ENCODE results near the gene DOCK1. TPM values are rescaled to one million over a fixed set of nuclear protein-coding genes. Genes with fewer than 3 reads are reported as not detected.

Gene DOCK1
- total RNA-seq, 1 donor from 2014 or later = 74.8 TPM

DNA sequence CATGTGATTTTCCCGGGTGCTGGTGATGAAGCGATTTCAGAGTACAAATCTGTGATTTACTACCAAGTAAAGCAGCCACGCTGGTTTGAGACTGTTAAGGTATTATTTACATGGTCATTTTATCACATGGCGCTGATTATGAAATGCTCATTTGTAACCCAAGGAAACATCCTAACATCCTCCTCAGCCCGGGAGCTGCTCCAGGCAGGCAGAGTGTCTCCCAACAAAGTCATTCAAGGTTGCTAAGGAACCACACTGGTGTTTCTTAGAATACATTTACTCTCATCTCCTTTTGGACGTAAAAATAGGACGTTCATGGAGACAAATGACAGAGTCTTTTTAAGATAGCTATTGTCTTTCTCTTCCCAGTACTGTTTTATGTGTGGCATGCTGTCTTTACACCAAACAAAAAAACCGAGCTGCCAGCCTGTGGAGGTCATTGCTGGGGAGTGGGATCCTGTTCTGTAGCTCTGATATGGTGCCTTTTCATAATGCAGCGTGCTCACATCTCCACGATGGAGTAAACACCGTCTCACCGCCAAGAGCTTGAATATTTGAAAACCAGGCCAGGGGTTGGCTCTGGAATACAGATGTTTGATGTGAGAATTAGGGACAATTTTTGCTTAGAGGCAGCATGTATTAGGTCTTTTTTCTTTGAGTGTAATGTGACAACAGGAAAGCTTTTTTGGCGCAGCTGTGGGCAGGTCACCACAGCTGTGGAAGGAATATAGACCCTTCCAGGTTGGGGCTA is 119.6 kb downstream of the DOCK1 start:
- H3K4me1 Mint-ChIP-seq = no peaks in the 10 kb centered on the region
- H3K36me3 Mint-ChIP-seq = peaks cover 38% of the 10 kb centered on the region
- no peaks in the 10 kb centered on the region for H3K27me3 Mint-ChIP-seq (ENCODE audit: low read depth)
- TF ChIP-seq CTCF (IDR thresholded peaks at IDR 0.05; ENCODE audit: unreplicated experiment) = no peak
- H3K27ac Mint-ChIP-seq = no peak overlapping the region
- no peak for DNase-seq (ENCODE audit: low spot score in 2 of 2, unreplicated experiment in 2 of 2)
- no peak overlapping the region for H3K4me3 Mint-ChIP-seq
- H3K9me3 Mint-ChIP-seq = no peaks in the 10 kb centered on the region

DNA sequence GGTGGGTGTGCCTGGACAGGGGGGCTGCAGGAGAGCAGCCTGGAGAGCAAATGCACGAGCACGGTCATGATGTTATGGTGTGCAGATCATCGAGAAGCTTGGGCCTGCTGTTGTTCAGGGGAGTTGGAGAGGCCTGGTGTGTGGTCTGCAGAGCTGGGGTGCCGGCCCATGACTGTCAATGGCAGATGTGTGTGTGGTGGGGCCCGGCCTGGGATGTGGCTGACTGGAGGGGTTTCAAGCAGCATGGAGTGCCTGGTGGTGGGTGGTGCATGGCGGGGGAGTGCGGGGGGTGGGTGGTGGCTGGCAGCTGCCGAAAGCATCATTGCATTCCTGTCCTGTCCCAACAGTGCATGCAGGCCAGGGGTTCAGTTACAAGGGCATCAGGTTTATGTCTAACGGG is 122.6 kb downstream of the DOCK1 start:
- no peak for TF ChIP-seq CTCF (IDR thresholded peaks at IDR 0.05; ENCODE audit: unreplicated experiment)
- no peak for DNase-seq (ENCODE audit: low spot score in 2 of 2, unreplicated experiment in 2 of 2)
- H3K4me1 Mint-ChIP-seq = no peaks in the 10 kb centered on the region
- H3K4me3 Mint-ChIP-seq = no peak overlapping the region
- peaks cover 50% of the 10 kb centered on the region for H3K36me3 Mint-ChIP-seq
- H3K27ac Mint-ChIP-seq = no peak overlapping the region
- H3K27me3 Mint-ChIP-seq (ENCODE audit: low read depth) = no peaks in the 10 kb centered on the region
- H3K9me3 Mint-ChIP-seq = no peaks in the 10 kb centered on the region

DNA sequence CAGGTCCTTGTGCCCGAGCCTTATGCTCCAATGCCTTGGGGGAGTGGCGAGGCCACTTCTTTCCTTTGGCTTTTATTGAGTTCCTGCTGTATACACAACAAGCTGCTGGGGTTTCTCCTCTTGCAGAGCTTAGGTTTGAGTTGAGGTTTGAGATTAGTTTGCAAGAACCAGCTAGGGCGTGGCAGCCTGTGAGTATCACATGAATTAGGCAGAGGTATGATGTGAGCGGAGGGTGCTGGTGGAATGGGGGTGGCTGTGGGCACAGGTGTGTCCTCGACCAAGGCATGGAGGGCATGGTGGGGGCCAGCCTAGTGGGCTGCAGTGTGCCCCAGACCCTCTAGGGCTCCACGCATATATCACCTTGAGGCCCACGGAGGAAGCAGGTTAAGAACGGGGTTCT is 123.3 kb downstream of the DOCK1 start:
- TF ChIP-seq CTCF (IDR thresholded peaks at IDR 0.05; ENCODE audit: unreplicated experiment) = no peak
- no peaks in the 10 kb centered on the region for H3K27me3 Mint-ChIP-seq (ENCODE audit: low read depth)
- H3K9me3 Mint-ChIP-seq = no peaks in the 10 kb centered on the region
- H3K4me3 Mint-ChIP-seq = no peak overlapping the region
- DNase-seq (ENCODE audit: low spot score in 2 of 2, unreplicated experiment in 2 of 2) = no peak
- H3K27ac Mint-ChIP-seq = no peak overlapping the region
- peaks cover 3% of the 10 kb centered on the region for H3K4me1 Mint-ChIP-seq
- H3K36me3 Mint-ChIP-seq = peaks cover 51% of the 10 kb centered on the region

DNA sequence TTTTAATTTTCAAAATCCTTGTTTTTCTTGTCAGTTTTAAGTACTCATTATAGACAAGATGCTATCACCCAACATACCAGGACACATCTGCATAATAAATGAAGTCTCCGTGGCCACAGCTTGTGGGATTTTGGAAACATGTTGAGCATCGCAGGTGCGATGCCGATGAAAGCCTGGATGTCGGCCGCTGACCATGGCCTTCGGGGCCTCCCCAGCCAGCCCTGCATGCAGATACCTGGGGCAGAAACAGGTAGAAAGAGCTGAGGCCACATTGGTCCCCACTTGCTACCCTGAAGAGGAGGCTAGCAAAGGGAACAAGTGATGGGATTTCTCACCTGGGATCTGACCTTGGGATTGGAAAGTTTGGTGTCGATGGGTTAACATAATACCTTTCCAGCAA is 123.8 kb downstream of the DOCK1 start:
- no peak overlapping the region for H3K4me3 Mint-ChIP-seq
- no peak overlapping the region for H3K27ac Mint-ChIP-seq
- H3K27me3 Mint-ChIP-seq (ENCODE audit: low read depth) = no peaks in the 10 kb centered on the region
- H3K36me3 Mint-ChIP-seq = peaks cover 55% of the 10 kb centered on the region
- DNase-seq (ENCODE audit: low spot score in 2 of 2, unreplicated experiment in 2 of 2) = no peak
- no peaks in the 10 kb centered on the region for H3K9me3 Mint-ChIP-seq
- no peak for TF ChIP-seq CTCF (IDR thresholded peaks at IDR 0.05; ENCODE audit: unreplicated experiment)
- H3K4me1 Mint-ChIP-seq = peaks cover 9% of the 10 kb centered on the region

DNA sequence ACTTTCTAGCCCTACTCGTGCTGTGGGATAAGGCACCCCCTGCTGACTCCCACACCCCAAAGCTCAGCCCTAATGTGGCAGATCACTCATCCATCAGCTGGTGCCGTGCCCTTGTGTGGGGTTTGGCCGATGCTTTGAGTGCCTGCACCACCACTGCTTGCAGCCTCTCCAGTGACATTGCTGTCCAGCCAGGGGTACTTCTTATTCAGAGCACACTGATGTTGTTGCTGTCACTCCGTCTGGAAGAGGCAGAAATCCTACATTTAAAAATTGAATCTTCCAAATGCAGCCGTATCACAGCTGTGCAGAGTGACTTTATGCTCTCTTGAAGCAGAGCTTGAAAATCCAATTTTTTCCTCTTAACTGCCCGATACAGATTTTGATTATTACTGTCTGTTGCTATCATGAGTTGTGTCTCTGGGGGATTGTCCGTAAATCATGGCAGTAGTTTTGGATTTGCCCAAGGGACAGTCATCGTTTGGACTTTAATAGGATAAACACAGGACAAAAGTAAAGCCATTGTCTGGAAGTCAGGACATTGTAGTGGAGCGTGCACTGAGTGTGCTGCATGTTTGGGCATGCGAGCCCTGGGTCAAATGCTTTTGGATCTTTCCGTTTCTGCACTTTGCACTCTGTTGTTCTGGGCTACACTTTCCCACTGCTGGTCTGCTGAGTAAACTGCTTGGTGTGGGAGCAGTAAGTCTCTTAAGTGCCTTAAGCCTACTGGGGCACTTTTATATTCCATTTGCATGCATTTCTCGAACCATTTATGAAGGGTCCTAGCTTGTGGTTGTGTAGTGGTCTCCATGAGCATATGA is 128.2 kb downstream of the DOCK1 start:
- no peak for TF ChIP-seq CTCF (IDR thresholded peaks at IDR 0.05; ENCODE audit: unreplicated experiment)
- no peak overlapping the region for H3K4me3 Mint-ChIP-seq
- peak in 1 of 2 experiments; percentile 7 for DNase-seq (ENCODE audit: low spot score in 2 of 2, unreplicated experiment in 2 of 2)
- no peaks in the 10 kb centered on the region for H3K9me3 Mint-ChIP-seq
- no peak overlapping the region for H3K27ac Mint-ChIP-seq
- peaks cover 9% of the 10 kb centered on the region for H3K4me1 Mint-ChIP-seq
- H3K27me3 Mint-ChIP-seq (ENCODE audit: low read depth) = no peaks in the 10 kb centered on the region
- H3K36me3 Mint-ChIP-seq = peaks cover 52% of the 10 kb centered on the region

Measured in mesothelial cell of epicardium (in vitro differentiated cells).